A549 (cell line): ENCODE measurements around the gene ZXDC.

Experiments used
- CBX8 ChIP-seq: fragments of 200-600 bp; sonication (generic); IDR thresholded peaks from 2 replicates; pipeline ENCODE4 v1.6.1; 2016
- CTCF ChIP-seq: fragments of >200 bp; sonication (Bioruptor Twin); formaldehyde crosslinking; IDR thresholded peaks from 3 replicates; pipeline ENCODE4 v1.5.1; 2016
- EP300 ChIP-seq, 2 experiments: fragments of >200 bp; sonication (Bioruptor Twin); formaldehyde crosslinking; IDR thresholded peaks; 2 replicates in 1 of 2; 3 replicates in 1 of 2; pipeline ENCODE4 v1.6.1; 2016 to 2017
- POLR2A ChIP-seq: IDR thresholded peaks from 2 replicates; pipeline ENCODE4 v1.6.1; 2012; ENCODE audit warnings: mild to moderate bottlenecking, low read length
- RAD21 ChIP-seq, 2 experiments: fragments of >200 bp in 1 of 2; sonication (Bioruptor Twin) in 1 of 2; formaldehyde crosslinking in 1 of 2; IDR thresholded peaks in 1 of 2; conservative IDR thresholded peaks in 1 of 2; 2 replicates in 1 of 2; 3 replicates in 1 of 2; pipeline ENCODE4 v1.6.1; 2012 to 2018; ENCODE audit warnings: inconsistent platforms in 1 of 2
- REST ChIP-seq: fragments of 200-600 bp; sonication (generic); IDR thresholded peaks from 2 replicates; pipeline ENCODE4 v1.6.1; 2016; ENCODE audit warnings: antibody characterized with exemption, mild to moderate bottlenecking, moderate library complexity
- RFX5 ChIP-seq: fragments of 450-650 bp; IDR thresholded peaks from 2 replicates; pipeline ENCODE4 v1.7.1; 2014; ENCODE audit warnings: antibody characterized with exemption, mild to moderate bottlenecking, moderate library complexity
- RNF2 ChIP-seq: fragments of 200-600 bp; sonication (generic); IDR thresholded peaks from 2 replicates; pipeline ENCODE4 v1.6.1; 2016; ENCODE audit warnings: low read depth, mild to moderate bottlenecking, antibody characterized with exemption, moderate library complexity, borderline replicate concordance
- SMC3 ChIP-seq: fragments of >200 bp; sonication (Bioruptor Twin); formaldehyde crosslinking; IDR thresholded peaks from 3 replicates; pipeline ENCODE4 v1.6.1; 2018; ENCODE audit warnings: inconsistent platforms

DNA sequence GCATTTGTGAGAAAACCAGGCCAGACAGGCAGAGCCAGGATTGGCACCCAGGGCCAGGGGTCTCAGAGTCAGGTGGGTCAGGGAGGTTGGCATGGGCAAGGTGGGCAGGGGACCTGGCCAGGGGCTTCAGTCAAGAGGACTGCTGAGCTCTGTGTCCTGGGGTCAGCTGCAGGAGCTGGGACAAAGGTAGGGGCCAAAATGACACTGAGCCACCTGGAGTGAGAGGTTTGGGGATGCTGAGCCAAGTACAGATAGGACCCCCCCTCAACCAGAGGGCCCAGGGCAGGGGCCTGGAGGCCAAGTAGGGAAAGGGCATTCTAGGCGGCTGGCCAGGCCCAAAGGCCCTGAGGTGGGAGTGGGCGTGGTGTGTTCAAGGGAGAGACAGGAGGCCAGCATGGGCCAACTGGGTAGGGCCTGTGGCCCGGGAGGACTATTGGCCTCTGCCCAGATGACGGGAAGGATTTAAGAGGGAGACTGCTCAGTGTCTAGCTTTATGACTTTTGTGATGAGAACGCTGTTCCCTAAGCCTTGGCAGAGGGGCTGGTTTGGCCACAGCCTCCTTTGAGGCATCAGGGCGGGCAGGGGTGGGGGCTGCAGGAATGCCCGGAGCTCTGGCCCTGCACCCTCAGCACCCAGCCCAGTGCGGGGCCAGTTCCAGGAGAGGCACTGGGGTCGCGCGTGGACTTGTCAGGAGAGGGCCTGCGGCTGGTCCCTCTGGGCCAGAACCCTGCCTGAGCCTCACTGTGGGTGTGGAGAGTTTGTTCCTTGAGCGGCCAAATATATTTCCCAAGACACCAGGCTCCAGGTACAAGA lies 77.9 kb downstream of the ZXDC start:
- no peak for TF ChIP-seq CTCF
- no peak for TF ChIP-seq CBX8
- TF ChIP-seq RAD21 (conservative IDR thresholded peaks at IDR 0.05 in 1 of 2, IDR thresholded peaks at IDR 0.05 in 1 of 2) = no peak
- TF ChIP-seq RNF2 = no peak
- TF ChIP-seq EP300 (IDR thresholded peaks at IDR 0.05) = no peak
- TF ChIP-seq POLR2A = no peak
- no peak for TF ChIP-seq RFX5
- no peak for TF ChIP-seq SMC3
- TF ChIP-seq REST = no peak
